ENCODE results near the gene WDFY2. TPM values are rescaled to one million over a fixed set of nuclear protein-coding genes. Genes with fewer than 3 reads are reported as not detected.

Gene WDFY2
- total RNA-seq, 6 donors from 2014 or later, result 13.4 to 34.0 (median 18.8) TPM

DNA sequence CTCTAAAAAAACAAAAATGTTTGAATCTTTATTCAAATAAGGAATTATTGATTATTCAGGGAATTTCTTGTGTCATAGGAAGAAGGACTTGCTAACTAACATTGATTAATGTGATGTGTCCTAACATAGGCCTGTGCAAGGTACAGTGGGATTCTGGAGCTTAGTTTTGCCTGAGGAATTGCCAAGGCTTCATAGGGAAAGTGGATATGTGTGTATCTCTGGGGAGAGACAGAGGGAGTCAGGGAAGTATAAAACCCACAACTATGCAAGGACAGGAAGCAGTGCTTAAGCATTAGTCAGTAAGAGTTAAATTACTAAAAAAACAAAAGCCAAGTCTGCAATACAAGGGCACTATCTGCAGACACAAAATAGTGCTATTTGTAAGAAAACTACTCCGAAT lies 59.6 kb downstream of the WDFY2 start:
- ATAC-seq (ENCODE audit: low FRiP score in 2 of 2), result peak in 1 of 2 donors; percentile 63
- H3K27ac ChIP-seq, result no peak overlapping the region
- no peaks in the 10 kb centered on the region for H3K27me3 ChIP-seq
- H3K4me1 ChIP-seq, result peaks cover 21 to 38% (median 30%) of the 10 kb centered on the region in 4 donors
- no peaks in the 10 kb centered on the region for H3K36me3 ChIP-seq
- DNase-seq, result no peak
- WGBS, 2 donors, result 68 to 83% methylated on average over 1 of the region's 1 CpG
- H3K4me3 ChIP-seq, result no peak overlapping the region
- TF ChIP-seq, protein P1, sequence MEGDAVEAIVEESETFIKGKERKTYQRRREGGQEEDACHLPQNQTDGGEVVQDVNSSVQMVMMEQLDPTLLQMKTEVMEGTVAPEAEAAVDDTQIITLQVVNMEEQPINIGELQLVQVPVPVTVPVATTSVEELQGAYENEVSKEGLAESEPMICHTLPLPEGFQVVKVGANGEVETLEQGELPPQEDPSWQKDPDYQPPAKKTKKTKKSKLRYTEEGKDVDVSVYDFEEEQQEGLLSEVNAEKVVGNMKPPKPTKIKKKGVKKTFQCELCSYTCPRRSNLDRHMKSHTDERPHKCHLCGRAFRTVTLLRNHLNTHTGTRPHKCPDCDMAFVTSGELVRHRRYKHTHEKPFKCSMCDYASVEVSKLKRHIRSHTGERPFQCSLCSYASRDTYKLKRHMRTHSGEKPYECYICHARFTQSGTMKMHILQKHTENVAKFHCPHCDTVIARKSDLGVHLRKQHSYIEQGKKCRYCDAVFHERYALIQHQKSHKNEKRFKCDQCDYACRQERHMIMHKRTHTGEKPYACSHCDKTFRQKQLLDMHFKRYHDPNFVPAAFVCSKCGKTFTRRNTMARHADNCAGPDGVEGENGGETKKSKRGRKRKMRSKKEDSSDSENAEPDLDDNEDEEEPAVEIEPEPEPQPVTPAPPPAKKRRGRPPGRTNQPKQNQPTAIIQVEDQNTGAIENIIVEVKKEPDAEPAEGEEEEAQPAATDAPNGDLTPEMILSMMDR (IDR thresholded peaks at IDR 0.05), result no peak
- TF ChIP-seq POLR2AphosphoS5 (IDR thresholded peaks at IDR 0.05), result no peak
- TF ChIP-seq POLR2A (IDR thresholded peaks at IDR 0.05), result no peak
- TF ChIP-seq EP300 (IDR thresholded peaks at IDR 0.05), result no peak
- H3K9me3 ChIP-seq, result no peaks in the 10 kb centered on the region

DNA sequence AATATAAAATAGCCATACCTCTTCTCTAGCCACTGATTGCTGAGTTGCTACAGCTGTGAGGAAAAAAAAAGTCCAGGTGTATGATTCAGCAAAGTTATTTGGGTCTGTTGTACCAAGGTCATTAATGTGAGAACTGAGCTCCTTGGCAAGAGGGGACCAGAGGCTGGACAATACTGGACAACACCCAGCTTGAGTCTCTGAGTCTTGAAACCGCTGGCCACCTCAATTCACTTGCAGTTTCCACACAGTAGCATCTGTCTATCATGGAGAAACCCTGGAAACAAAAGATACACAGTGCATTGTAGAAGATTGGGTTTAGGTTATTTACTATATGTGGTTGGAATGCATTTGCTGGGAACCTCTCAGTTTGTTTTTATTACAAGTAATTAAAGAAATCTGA lies 60.4 kb downstream of the WDFY2 start:
- TF ChIP-seq POLR2AphosphoS5 (IDR thresholded peaks at IDR 0.05) (no peak), POLR2A (IDR thresholded peaks at IDR 0.05) (no peak), EP300 (IDR thresholded peaks at IDR 0.05) (no peak)
- TF ChIP-seq, protein P1 (IDR thresholded peaks at IDR 0.05), result no peak
- Histone ChIP-seq H3K27ac (peak overlapping the region in 1 of 4 donors; percentile 22), H3K4me3 (no peak overlapping the region), H3K9me3 (no peaks in the 10 kb centered on the region), H3K4me1 (peaks cover 21 to 38% (median 30%) of the 10 kb centered on the region in 4 donors), H3K36me3 (no peaks in the 10 kb centered on the region), H3K27me3 (no peaks in the 10 kb centered on the region)
- WGBS, 2 donors, result 69 to 82% methylated on average over 1 of the region's 1 CpG
- DNase-seq (no peak), ATAC-seq (ENCODE audit: low FRiP score in 2 of 2) (peak; percentile 52 to 57)

DNA sequence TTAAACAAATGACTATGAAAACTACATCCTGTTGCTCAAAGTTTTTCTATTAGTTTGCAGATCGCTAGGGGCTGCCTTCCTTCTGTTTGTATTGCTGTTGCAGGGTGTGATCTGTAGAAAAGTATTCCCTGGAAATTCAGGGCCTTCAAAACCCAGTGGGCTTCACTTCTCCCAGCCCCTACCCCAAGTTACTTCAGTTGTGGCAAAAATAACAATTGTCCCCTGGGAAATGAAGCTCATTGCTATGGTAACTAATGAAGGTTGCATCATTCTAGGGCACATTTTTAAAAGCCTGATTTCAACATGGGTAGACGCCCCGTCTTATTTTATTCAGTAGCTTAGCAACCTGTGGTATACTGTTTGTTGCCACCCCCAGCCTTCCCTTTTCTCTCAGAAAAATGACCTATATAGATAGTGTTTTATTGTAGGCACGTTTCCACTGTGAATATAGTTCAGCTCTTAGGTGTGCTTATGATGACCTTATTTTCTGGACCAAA lies 60.9 kb downstream of the WDFY2 start:
- H3K36me3 ChIP-seq, result no peaks in the 10 kb centered on the region
- no peaks in the 10 kb centered on the region for H3K9me3 ChIP-seq
- peaks cover 21 to 38% (median 30%) of the 10 kb centered on the region in 4 donors for H3K4me1 ChIP-seq
- TF ChIP-seq, protein P1 (IDR thresholded peaks at IDR 0.05), result no peak
- no peak for TF ChIP-seq POLR2AphosphoS5 (IDR thresholded peaks at IDR 0.05)
- peak in 1 of 4 donors; percentile 9 for TF ChIP-seq EP300 (IDR thresholded peaks at IDR 0.05)
- no peak for TF ChIP-seq POLR2A (IDR thresholded peaks at IDR 0.05)
- ATAC-seq (ENCODE audit: low FRiP score in 2 of 2) (peak; percentile 71 to 90), DNase-seq (no peak)
- no peak overlapping the region for H3K4me3 ChIP-seq
- H3K27ac ChIP-seq, result peak overlapping the region in 1 of 4 donors; percentile 22
- 30 to 32% methylated on average over 4 of the region's 4 CpGs for WGBS, 2 donors
- no peaks in the 10 kb centered on the region for H3K27me3 ChIP-seq

DNA sequence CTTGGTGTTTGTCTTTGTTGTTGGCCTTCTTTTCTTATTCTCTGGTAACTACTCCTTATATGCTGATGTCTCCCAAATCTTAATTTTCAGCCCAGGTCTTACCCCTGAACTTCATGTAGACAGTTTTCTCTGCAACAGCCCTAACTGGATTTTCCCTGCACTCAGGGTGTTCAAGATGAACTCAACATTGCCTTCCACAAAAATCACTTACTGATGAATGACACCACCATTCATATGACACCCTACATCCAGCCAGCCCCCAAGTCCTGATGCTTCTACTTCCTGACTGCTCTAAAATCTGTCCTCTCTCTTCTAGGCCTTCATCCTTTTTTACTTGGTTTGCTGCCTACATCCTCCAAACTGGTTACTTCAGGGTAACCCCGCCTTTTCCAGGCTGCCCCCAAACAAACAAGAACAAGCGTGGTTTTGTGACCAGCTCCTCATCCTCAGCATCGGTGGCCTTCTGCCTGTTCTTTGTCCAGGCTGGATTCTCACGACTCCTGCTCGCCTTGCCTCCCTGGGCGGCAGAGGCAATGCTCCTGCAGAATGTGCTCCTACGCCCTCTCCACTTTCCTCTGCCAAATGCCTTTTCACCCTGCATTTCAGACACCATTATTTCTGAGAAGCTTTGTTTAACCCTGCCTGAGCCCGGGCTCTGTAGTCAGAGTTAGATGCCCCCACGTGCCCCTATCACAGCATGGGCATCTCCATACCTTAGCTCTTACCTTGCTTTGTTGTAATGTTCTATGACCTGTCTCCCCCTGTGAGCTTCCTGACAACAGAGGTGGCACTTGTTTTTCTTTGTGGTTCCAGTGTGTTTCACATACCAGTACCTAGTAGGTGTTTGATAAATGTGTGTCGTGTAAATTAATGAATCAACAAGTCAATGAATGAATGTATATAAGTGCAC lies 61.8 kb downstream of the WDFY2 start:
- no peak for TF ChIP-seq EP300 (IDR thresholded peaks at IDR 0.05)
- TF ChIP-seq POLR2AphosphoS5 (IDR thresholded peaks at IDR 0.05), result no peak
- TF ChIP-seq, protein P1 (IDR thresholded peaks at IDR 0.05), result no peak
- TF ChIP-seq POLR2A (IDR thresholded peaks at IDR 0.05), result no peak
- H3K27ac ChIP-seq, result peak overlapping the region in 1 of 4 donors; percentile 18
- DNase-seq (no peak), ATAC-seq (ENCODE audit: low FRiP score in 2 of 2) (peak in 1 of 2 donors; percentile 51)
- 88 to 93% methylated on average over 10 of the region's 10 CpGs for WGBS, 2 donors
- H3K27me3 ChIP-seq, result no peaks in the 10 kb centered on the region
- H3K36me3 ChIP-seq, result no peaks in the 10 kb centered on the region
- H3K4me1 ChIP-seq, result peaks cover 21 to 38% (median 30%) of the 10 kb centered on the region in 4 donors
- no peaks in the 10 kb centered on the region for H3K9me3 ChIP-seq
- no peak overlapping the region for H3K4me3 ChIP-seq

Measured in upper lobe of left lung (tissue), 6 donors.